ENCODE measurements around the gene MYLK2.

The MYLK2 gene

GRCh38 chr20:31819083-31819784 lies at the start of gene MYLK2:
Gene MYLK2, plus strand, starts transcription at chr20:31819356. Its CDS starts 225 bp downstream, at chr20:31819581.
- Histone ChIP-seq H3K4me1 (ENCODE audit: low read length) (0 out of 2 replicates have a peak, but pooled peaks cover 3% of the 10 kb centered on the region), H3K36me3 (replicated peaks; ENCODE audit: low read depth, low read length) (no peaks in the 10 kb centered on the region), H3K4me3 (ENCODE audit: low read length) (no peak within 1 kb of the TSS), H3K9me3 (ENCODE audit: insufficient read depth, low read length) (no peaks in the 10 kb centered on the region), H3K27ac (ENCODE audit: low read length) (no peak within 1 kb of the TSS), H3K9ac (ENCODE audit: low read length) (no peak within 1 kb of the TSS), H3K79me2 (ENCODE audit: low read length) (no peaks in the 10 kb centered on the region), H4K20me1 (ENCODE audit: insufficient read depth, low read length) (no peaks in the 10 kb centered on the region), H3K4me2 (ENCODE audit: low read length) (no peak within 1 kb of the TSS), H3K27me3 (ENCODE audit: low read depth, low read length) (no peaks in the 10 kb centered on the region), H2AFZ (ENCODE audit: low read depth, low read length) (no peak within 1 kb of the TSS)
- TF ChIP-seq CTCF (IDR thresholded peaks at IDR 0.05; ENCODE audit: low read depth, low read length), result no peak
- no peak for TF ChIP-seq EZH2phosphoT487 (IDR thresholded peaks at IDR 0.05; ENCODE audit: low read depth)

GRCh38 chr20:31769681-31770080 lies 49.5 kb upstream of the MYLK2 start:
- peaks cover 53% of the 10 kb centered on the region for H3K36me3 ChIP-seq (replicated peaks; ENCODE audit: low read depth, low read length)
- no peak overlapping the region for H3K4me3 ChIP-seq (ENCODE audit: low read length)
- no peaks in the 10 kb centered on the region for H3K9me3 ChIP-seq (ENCODE audit: insufficient read depth, low read length)
- no peaks in the 10 kb centered on the region for H3K4me1 ChIP-seq (ENCODE audit: low read length)
- H3K27me3 ChIP-seq (ENCODE audit: low read depth, low read length), result no peaks in the 10 kb centered on the region
- peaks cover 6% of the 10 kb centered on the region; the same call in 1 of the 2 replicates for H4K20me1 ChIP-seq (ENCODE audit: insufficient read depth, low read length)
- H3K4me2 ChIP-seq (ENCODE audit: low read length), result no peak overlapping the region
- H3K79me2 ChIP-seq (ENCODE audit: low read length), result peaks cover 22% of the 10 kb centered on the region
- TF ChIP-seq CTCF (IDR thresholded peaks at IDR 0.05; ENCODE audit: low read depth, low read length) (no peak), EZH2phosphoT487 (IDR thresholded peaks at IDR 0.05; ENCODE audit: low read depth) (no peak)
- no peak overlapping the region for H3K9ac ChIP-seq (ENCODE audit: low read length)
- H3K27ac ChIP-seq (ENCODE audit: low read length), result no peak overlapping the region
- no peak overlapping the region for H2AFZ ChIP-seq (ENCODE audit: low read depth, low read length)

GRCh38 chr20:31770243-31770642 lies 48.9 kb upstream of the MYLK2 start:
- TF ChIP-seq EZH2phosphoT487 (IDR thresholded peaks at IDR 0.05; ENCODE audit: low read depth) (no peak), CTCF (IDR thresholded peaks at IDR 0.05; ENCODE audit: low read depth, low read length) (no peak)
- peaks cover 49% of the 10 kb centered on the region for H3K36me3 ChIP-seq (replicated peaks; ENCODE audit: low read depth, low read length)
- peaks cover 19% of the 10 kb centered on the region for H3K79me2 ChIP-seq (ENCODE audit: low read length)

GRCh38 chr20:31774408-31774807 lies 44.7 kb upstream of the MYLK2 start:
- Histone ChIP-seq H3K79me2 (ENCODE audit: low read length) (peaks cover 8% of the 10 kb centered on the region), H3K4me1 (ENCODE audit: low read length) (no peaks in the 10 kb centered on the region), H3K27ac (ENCODE audit: low read length) (no peak overlapping the region), H3K4me2 (ENCODE audit: low read length) (no peak overlapping the region), H3K36me3 (replicated peaks; ENCODE audit: low read depth, low read length) (peaks cover 57% of the 10 kb centered on the region), H3K9ac (ENCODE audit: low read length) (no peak overlapping the region), H3K4me3 (ENCODE audit: low read length) (no peak overlapping the region), H2AFZ (ENCODE audit: low read depth, low read length) (no peak overlapping the region), H3K27me3 (ENCODE audit: low read depth, low read length) (no peaks in the 10 kb centered on the region), H4K20me1 (ENCODE audit: insufficient read depth, low read length) (no peaks in the 10 kb centered on the region), H3K9me3 (ENCODE audit: insufficient read depth, low read length) (no peaks in the 10 kb centered on the region)
- TF ChIP-seq CTCF (IDR thresholded peaks at IDR 0.05; ENCODE audit: low read depth, low read length) (no peak), EZH2phosphoT487 (IDR thresholded peaks at IDR 0.05; ENCODE audit: low read depth) (no peak)

More at GRCh38 chr20:31770243-31770642, 48.9 kb upstream of the MYLK2 start:
- H3K27ac ChIP-seq (ENCODE audit: low read length), result no peak overlapping the region
- no peaks in the 10 kb centered on the region for H3K27me3 ChIP-seq (ENCODE audit: low read depth, low read length)
- no peak overlapping the region for H3K4me2 ChIP-seq (ENCODE audit: low read length)
- no peak overlapping the region for H3K9ac ChIP-seq (ENCODE audit: low read length)
- no peaks in the 10 kb centered on the region for H3K4me1 ChIP-seq (ENCODE audit: low read length)
- H4K20me1 ChIP-seq (ENCODE audit: insufficient read depth, low read length), result peaks cover 6% of the 10 kb centered on the region; the same call in 1 of the 2 replicates
- no peak overlapping the region for H3K4me3 ChIP-seq (ENCODE audit: low read length)
- no peaks in the 10 kb centered on the region for H3K9me3 ChIP-seq (ENCODE audit: insufficient read depth, low read length)
- H2AFZ ChIP-seq (ENCODE audit: low read depth, low read length), result no peak overlapping the region
